ENCODE measurements around the gene ZSCAN9.

ZSCAN9 gene

GRCh38 chr6:28269492-28269891, 44.4 kb downstream of the ZSCAN9 start:
- DNase-seq: no peak

- no peak for DNase-seq
These were observed 49.8 kb downstream of the ZSCAN9 start for GRCh38 chr6:28274888-28275287.

- DNase-seq: no peak
These were observed 52.7 kb downstream of the ZSCAN9 start for GRCh38 chr6:28277746-28278145.

GRCh38 chr6:28280595-28281287, 55.7 kb downstream of the ZSCAN9 start:
- DNase-seq: no peak

GRCh38 chr6:28281288-28282064, 56.4 kb downstream of the ZSCAN9 start, which contains the start of gene PGBD1:
Gene PGBD1 (plus strand): TSS chr6:28281572. CDS start chr6:28283814, 2,242 bp downstream.
- DNase-seq: peak; percentile 53

GRCh38 chr6:28282926-28283325, 57.9 kb downstream of the ZSCAN9 start:
- no peak for DNase-seq

All from activated naive CD4-positive, alpha-beta T cell treated with anti-CD3 and anti-CD28 coated beads, Interleukin-2, amount 50 U/mL, for 16 hours (primary cell).